GM19455 (cell line): Measurements from ENCODE around the gene C12orf50.
"Not testable (repeated sequence)": the region's sequence is repeated elsewhere in the genome, so short reads cannot be mapped to it uniquely, and the experiment has no call there.

ENCODE experiments used
- ATAC-seq: cut with Tn5 transposase; IDR thresholded peaks from one replicate; pipeline ENCODE4 v1.9.1; 2021; ENCODE audit not compliant: unreplicated experiment

Gene C12orf50

DNA sequence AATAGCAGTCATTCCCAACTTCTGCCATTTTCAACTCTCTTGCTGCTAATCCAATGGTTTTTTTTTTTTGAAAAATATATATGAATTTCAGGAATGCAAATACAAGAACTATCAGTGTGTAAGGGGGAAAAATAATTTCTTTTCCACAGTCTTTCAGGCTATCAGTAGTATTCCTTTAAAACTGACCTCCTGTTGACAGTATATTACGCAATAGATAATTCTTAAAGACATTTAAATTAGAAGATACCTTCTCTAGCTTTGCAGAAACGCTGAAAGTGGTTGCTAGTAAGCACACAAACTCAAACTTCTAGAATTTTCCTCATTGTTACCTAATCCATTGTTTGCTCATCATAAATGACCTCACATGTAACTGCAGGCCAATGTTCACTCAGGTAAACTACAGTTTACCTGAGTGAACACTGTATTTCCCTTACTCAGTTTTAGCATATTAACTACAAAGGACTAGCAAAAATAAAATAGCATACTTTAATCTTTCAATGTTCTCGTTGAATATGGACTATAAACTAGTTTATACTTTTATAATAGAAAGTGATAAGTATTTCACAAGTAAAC lies at the start of gene C12orf50:
TSS of gene C12orf50 (minus strand) at position 309 of the 573 bp plus-strand sequence. CDS start 2,439 bp downstream, outside the sequence.
- ATAC-seq, result no peak

GRCh38 chr12:88067301-88067700 lies 38.1 kb upstream of the C12orf50 start:
- ATAC-seq, result no peak

- peak; percentile 92 for ATAC-seq
Observed at GRCh38 chr12:88063375-88063774, 34.2 kb upstream of the C12orf50 start.

DNA sequence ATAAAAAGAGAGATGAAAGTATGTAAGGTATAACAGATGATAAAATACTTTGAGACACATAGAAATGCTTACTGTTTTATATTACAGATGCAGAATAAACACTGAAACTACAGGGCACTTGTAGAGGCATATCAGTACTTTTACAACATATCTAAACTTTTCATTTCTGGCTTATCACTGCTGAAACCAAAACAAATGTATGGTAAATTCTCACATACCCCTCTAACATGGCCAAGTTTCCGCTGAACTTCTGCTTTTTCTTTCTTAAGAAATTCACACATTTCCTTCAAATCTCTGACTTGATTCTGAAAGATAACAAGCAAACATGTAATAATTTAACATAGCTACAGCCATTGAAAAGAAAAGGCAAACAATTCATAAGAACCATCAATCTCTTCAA lies 33.3 kb upstream of the C12orf50 start:
- ATAC-seq, result peak; percentile 75

DNA sequence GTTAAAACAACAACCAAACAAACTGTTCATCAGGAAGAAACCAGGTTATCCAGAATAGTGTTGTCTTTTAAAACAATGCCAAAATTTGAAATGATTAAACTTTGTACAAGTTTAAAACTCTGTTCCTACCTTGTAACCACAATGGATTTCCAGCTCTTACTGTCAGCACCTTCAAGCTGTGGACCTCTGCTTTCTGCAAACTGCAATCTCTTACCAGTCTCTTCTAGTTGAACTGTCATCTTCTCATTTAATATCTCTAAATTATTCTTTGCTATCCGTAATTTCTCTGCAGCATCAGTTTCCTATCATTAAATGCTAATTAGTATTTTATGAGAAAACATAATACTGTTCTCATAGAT lies 29.5 kb upstream of the C12orf50 start:
- ATAC-seq, result no peak

GRCh38 chr12:88057994-88058718 lies 29.0 kb upstream of the C12orf50 start:
- ATAC-seq, result no peak

- no peak for ATAC-seq
Observed at GRCh38 chr12:88056571-88056970, 27.4 kb upstream of the C12orf50 start.

- peak; percentile 57 for ATAC-seq
Observed at GRCh38 chr12:88052686-88053085, 23.5 kb upstream of the C12orf50 start.

GRCh38 chr12:88044035-88044434 lies 14.8 kb upstream of the C12orf50 start:
- ATAC-seq, result no peak

DNA sequence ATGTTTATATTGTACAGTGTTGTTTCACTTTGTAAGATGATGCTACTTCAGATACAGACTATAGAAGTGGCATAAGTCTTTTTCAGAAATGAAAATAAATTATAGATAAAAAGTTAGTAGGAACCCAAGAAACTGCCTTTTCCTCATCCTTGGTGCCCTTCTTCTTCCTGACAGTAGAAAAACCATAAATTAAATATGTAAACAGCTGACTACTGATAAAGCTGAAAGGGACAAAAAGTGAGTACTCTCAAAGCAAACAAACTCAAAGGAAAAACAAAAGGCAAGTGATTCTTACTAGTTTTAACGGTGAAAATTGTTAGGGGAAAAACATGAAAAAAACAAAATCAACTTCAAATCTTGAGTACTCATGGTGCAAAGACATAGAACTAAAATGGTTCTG lies 8.6 kb upstream of the C12orf50 start:
- no peak for ATAC-seq

GRCh38 chr12:88036353-88036965 lies 7.3 kb upstream of the C12orf50 start:
- ATAC-seq, result no peak

DNA sequence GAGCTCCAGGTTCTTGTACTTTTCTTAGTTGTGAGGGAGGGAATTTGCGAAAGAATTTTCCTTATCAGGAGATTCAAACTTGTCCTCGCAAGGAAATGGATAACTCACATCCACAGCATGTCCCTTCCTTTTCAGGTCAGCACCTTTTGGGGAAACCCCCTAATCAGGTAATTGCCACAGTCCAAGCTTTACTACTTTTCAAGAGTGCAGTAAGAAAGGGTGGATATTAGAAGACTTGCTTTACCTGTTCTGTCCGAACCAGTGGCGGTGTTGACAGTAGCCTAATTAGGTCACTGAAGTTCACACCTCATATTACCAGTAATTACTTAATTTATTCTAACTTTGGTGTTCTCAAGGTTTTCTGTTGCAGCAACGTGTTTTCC lies 6.7 kb upstream of the C12orf50 start:
- peak; percentile 10 for ATAC-seq

DNA sequence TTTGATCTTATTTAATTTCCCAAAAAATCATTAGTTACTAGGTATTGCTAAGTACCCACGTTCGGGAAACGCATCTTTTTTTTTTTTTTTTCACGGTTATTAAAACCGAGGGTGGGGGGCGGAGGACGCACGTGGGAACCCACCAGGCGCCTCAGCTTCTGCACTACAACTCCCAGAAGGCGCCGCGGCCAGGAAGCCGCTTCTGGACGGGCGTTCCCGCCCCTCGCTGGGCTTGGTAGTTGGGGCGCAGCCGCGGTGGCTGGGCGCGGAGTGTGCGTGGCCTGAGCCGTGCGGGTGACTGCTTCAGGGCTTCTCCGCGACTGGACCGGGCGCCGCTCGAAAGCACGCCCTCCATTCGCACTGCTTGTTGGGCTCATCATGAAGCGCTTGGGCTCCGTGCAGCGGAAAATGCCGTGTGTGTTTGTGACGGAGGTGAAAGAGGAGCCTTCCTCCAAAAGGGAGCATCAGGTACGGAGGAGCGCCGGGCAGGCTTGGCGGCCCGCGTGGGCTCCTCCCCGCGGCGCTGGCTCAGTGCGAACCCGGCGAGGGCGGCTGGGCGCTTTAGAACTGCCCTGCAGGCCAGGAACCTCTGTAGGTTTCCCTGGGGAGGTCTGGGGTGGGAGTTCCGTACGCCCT lies 6.2 kb upstream of the C12orf50 start:
- peak; percentile 100 for ATAC-seq

DNA sequence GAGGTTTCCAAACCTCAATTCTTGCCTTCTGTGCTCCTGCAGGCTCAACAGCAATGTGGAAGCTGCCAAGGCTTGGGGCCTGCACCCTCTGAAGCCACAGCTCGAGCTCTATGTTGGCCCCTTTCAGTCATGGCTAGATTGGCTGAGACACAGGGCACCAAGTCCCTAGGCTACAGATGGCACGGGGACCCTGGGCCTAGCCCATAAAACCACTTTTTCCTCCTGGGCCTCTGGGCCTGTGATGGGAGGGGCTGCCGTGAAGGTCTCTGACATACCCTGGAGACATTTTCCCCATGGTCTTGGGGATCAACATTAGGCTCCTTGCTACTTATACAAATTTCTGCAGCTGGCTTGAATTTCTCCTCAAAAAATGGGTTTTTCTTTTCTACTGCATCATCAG lies 2.0 kb upstream of the C12orf50 start:
- ATAC-seq, result not testable (repeated sequence)

DNA sequence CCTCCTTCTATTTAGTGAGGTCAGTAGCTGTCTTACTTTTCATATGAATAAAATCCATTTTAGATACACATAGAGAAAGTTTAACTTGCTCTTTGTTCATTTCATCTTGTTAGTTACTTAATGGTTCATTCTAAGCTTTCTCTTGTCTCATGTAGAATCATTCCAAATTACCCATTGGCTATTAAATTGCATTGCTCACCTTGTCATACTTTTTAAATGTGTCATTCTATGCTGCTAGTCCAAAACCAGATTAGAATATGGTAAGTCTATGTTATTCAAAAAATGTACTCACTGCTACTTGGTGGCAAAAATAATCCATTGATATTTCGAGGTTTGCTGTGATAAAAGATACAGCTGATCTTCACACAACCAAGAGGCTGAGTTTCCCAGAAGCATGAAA lies 3.0 kb downstream of the C12orf50 start:
- no peak for ATAC-seq

DNA sequence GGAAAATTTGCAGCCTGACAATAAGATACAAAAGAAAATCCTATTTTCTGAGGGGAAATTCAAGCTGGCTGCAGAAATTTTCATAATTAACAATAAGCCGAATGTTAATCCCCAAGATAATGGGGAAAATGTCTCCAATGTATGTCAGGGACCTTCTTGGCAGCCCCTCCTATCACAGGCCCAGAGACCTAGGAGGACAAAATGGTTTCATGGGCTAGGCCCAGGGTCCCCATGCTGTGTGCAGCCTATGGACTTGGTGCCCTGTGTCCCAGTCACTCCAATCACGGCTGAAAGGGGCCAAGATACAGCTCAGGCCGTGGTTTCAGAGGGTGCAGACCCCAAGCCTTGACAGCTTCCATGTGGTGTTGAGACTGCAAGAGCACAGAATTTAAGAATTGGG lies 11.2 kb downstream of the C12orf50 start:
- ATAC-seq, result no peak

- no peak for ATAC-seq
Observed at GRCh38 chr12:88015825-88016224, 13.4 kb downstream of the C12orf50 start.

DNA sequence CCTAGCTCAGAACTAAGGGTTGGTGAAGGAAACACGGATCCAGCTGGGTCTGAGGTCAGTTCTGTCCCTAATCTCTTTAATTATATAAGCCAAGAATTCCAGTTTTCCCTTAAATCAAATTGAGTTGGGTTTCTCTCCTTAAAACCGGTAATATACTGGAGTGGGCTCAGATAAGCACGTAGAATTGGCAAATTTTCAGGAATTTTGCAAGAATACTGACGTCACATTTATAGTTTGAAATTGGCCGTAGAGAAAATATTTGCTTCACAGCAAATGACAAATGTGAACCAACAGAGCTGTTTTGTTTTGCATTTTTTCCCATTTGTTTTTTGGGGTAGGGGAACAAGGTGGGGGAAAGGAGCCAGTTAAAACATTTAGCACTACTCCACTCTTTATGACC lies 17.4 kb downstream of the C12orf50 start:
- ATAC-seq, result no peak

- ATAC-seq, result no peak
Observed at GRCh38 chr12:88006351-88006750, 22.9 kb downstream of the C12orf50 start.

DNA sequence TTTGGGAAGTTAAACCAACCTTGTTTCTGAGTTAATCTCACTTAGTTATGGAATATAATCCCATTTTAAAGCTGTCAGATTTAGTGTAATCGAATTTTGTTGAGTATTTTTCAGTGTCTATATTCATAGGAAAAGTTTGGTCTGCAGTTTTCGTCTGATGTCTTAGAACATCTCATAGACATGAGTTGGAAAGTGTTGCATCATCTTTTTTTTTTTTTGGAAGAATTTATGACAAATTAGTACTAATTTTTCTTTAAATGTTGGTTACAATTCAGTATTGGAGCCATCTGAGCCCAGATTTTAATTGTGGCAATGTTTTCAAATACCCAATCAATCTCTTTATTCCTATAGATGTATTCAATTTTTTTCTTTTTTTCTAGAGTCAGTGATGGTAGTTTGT lies 27.9 kb downstream of the C12orf50 start:
- ATAC-seq, result no peak

DNA sequence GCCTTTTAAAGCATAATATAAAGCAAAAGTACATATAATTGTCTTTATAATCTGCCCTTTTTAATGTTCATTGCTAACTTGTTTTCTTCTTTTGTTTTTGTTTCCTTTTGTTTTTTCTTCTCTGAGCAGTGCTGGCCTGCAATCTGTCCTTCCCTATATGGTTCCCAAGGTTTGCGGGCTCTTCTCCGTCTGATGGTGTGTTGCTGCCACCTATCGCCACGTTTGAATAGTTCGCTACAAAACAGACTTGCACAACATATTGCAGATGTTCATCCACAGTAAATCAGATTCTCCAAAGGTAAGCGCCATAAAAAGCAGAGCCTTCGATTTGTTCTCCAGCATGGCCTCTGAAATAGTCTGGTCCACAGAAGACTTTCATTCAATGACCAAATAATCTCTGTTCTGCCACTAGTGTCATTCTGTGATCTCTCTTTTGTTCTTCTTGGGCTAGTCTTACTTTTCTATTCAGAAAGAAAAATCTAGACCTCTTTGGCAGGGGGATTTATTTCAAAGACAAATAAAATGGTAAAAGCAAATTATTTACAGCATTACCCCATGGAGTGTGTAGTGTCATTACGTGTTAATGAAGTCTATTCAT lies 33.5 kb downstream of the C12orf50 start:
- peak; percentile 93 for ATAC-seq

DNA sequence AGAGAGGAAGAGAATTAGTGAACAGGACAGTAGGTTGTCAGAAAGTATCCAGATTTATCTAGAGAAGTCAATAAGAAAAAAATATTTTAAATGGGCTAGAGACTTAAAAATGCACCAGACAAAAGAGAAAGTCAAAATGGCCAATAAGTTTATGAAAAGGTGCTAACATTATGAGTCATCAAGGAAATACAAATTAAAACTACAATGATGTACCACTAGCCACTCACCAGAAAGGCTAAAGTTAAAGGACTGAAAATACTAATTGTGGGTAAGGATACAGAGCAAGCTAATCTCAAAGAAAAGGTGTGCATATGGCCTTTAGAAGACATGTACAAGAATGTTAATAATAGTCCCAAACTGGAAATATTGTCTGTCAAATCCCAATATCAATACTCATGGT lies 37.7 kb downstream of the C12orf50 start:
- no peak for ATAC-seq
